Hematopoietic multipotent progenitor cell treated with erythropoietin and hydrocortisone succinate and interleukin-3 and kit ligand, for 15 days (in vitro differentiated cells): ENCODE results near the gene VPS4B.
"Not testable (repeated sequence)": the region's sequence is repeated elsewhere in the genome, so short reads cannot be mapped to it uniquely, and the experiment has no call there.

Experiments
- DNase-seq: peaks from one replicate; pipeline ENCODE4 v3.0.0-alpha.2; 2015; ENCODE audit warnings: low spot score

Gene VPS4B

GRCh38 chr18:63422087-63422863 lies at the start of gene VPS4B:
VPS4B (minus strand) TSS chr18:63422476; CDS start chr18:63422259, 217 bp downstream.
- peak; percentile 98 for DNase-seq

GRCh38 chr18:63470751-63471150 lies 48.5 kb upstream of the VPS4B start:
- no peak for DNase-seq

DNA sequence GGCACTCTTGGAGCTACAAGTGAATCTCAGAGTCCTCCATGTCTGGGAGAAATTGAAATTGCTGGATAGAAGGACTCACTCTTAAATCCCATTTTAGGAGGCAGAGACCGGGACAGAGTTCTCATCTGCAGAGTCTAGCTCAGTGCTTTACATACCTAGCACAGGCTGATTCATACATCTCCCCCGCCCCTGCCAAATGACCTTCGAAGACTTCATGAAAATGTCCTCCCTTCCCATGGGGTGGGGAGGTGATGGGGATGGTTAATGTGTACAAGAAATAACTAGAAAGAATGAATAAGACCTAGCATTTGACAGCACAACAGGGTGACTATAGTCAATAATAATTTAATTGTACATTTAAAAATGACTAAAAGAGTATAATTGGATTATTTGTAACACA lies 46.3 kb upstream of the VPS4B start:
- no peak for DNase-seq

GRCh38 chr18:63467699-63468098 lies 45.4 kb upstream of the VPS4B start:
- DNase-seq = no peak

- DNase-seq = no peak
Observed at GRCh38 chr18:63465059-63465458, 42.8 kb upstream of the VPS4B start.

GRCh38 chr18:63464434-63464833 lies 42.2 kb upstream of the VPS4B start:
- no peak for DNase-seq

DNA sequence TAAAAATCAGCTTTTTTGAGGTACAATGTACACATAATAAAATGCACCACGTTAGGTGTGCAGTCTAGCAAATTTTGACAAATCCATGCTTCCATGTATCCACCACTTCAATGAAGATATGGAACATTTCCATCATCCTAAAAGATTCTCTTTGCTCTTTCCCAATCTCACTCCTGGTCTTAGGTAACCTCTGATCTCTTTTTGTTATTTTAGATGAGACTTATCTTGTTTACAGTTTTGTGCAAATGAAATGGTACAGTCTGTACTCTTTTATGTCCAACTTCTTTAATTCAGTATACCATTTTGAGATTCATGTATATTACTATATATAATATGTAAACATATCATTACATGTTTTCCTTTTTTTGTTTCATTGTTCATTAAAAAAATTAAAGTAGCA lies 38.1 kb upstream of the VPS4B start:
- no peak for DNase-seq

- DNase-seq = no peak
Observed at GRCh38 chr18:63457977-63458376, 35.7 kb upstream of the VPS4B start.

GRCh38 chr18:63454497-63454896 lies 32.2 kb upstream of the VPS4B start:
- DNase-seq = no peak

DNA sequence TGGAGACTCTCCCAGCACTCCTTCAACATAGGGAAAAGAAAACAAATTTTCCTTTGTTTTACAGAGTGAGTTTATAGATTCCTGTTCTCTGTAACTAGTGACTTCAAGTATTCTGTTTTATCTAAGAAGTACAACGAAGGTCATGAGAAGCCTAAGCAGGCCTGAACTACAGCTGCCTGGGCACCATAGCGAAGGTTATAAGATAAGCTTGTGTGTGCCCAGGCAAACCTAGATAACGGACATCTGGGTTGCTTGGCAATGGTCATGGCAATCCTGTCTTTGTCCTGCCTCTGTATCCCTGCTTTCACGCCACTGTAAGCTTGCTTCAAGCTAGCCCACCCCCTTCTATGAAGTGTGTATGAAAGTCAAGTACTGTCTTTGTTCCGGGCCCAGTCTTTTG lies 30.5 kb upstream of the VPS4B start:
- not testable (repeated sequence) for DNase-seq

GRCh38 chr18:63451799-63452660 lies 29.8 kb upstream of the VPS4B start:
- DNase-seq = peak; percentile 8

DNA sequence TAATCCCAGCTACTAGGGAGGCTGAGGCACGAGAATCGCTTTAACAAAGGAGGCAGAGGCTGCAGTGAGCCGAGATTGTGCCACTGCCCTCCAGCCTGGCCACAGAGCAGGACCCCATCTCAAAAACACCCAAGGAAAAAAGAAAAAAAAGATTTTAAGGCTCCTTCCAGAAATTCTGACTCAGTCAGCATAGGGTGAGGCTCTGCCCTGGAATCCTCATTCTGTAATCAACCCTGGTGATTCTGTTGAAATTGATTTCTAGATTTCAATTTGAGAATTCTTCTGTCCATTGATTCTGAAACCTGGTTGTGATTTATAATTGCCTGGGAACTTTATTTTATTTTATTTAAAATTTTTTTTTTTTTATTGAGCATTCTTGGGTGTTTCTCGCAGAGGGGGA lies 27.1 kb upstream of the VPS4B start:
- DNase-seq = no peak

- no peak for DNase-seq
Observed at GRCh38 chr18:63447066-63447465, 24.8 kb upstream of the VPS4B start.

DNA sequence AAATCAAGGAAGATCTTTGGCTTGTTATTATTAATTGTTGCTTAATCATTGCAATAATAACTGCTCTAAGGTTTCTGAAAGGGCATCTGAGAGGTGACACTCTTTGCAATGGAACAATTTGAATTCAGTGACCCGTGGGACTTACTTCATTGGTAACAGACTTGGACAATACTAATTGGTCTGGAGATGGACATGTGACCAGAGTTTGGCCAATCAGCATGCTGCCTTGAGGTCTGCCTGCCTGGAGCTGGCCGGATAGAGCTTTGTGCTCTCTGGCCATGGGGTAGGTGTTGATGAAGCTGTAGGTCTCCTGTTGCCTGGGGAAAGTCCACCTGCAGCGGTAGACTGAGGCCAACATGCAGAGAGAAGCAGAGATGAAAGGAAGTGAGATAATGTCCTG lies 24.0 kb upstream of the VPS4B start:
- no peak for DNase-seq

- no peak for DNase-seq
Observed at GRCh38 chr18:63445037-63445436, 22.8 kb upstream of the VPS4B start.

GRCh38 chr18:63444580-63444979 lies 22.3 kb upstream of the VPS4B start:
- DNase-seq = no peak

DNA sequence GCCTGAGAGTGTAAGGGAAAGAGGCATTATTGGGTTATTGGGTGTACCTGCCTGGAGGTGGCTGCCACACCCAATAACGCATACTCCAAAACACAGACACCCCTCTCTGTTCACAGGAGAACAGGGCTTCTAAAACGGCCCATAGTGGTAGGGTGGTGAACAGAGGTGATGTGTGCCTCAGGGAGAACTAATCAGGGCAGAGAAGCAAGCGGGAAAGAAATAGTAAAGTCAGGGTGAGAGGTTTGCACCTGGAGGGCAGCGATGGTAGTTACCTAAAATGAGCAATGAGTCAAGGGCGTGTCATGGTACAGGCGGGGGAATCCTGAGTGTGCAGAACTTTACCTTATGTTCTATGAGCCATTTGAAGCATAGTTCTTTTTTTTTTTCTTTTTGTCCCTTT lies 21.6 kb upstream of the VPS4B start:
- no peak for DNase-seq

DNA sequence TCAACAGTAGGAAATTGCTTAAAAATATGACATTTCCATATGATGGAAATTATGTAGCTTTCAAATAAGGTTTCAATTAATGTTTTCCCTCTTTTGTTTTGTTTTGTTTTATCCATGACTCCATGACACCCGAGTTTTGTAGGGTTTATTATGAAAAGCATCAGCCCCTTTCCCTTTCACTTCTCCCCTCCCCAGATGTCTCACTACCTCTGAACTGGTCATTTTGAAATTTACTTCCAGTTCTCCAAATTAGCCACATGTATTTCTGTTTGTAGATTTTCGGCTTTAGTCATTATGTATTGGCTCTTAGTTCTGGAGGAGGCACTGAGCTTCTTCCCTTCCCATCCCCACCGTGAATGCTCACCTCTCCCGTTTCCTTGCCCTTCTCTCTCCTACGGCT lies 18.6 kb upstream of the VPS4B start:
- no peak for DNase-seq

DNA sequence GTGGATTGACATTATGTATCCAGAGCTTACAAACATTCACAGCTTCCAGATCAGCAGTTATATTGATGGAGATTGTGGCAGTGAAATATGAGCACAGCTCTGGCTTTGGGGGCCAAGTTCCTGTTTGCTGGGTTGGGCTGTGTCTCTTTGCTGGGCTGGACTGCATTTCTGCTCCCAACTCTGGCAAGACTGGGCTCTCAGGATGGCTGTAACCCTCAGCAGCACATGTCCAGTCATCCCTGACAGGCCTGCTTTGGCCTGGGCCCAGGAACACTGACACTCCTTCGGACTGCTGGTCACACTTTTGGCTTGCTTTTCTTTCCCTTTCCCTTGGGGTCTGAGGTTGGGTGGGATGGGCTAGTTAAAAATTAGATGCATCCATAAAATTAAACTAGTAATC lies 17.9 kb upstream of the VPS4B start:
- DNase-seq = no peak

GRCh38 chr18:63439334-63439733 lies 17.1 kb upstream of the VPS4B start:
- DNase-seq = peak; percentile 66

- no peak for DNase-seq
Observed at GRCh38 chr18:63438181-63438580, 15.9 kb upstream of the VPS4B start.

DNA sequence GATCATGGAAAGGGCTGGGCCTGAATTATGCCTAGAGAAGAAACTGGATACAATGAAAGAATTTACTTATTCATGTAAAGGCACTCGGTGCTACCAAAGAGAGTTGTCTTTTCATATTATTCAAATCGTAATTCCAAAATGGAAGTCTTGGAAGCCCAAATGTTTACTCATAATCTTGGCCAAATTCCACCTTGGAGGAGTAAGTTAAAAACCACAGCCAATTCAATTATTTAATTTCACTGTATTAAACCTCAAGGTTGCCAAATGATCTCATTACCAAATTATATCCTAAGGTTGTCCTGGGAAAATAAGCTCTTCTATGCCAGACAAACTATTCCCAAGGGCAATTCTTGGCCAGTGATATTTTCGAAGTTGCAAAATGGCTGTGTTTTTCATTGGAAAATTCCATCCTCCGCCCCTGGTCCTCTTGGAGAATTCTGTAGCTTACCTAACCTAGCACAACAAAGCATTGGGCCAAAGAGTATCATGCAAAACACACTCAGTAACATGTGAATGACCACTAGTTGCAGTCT lies 11.1 kb upstream of the VPS4B start:
- no peak for DNase-seq

- DNase-seq = no peak
Observed at GRCh38 chr18:63431180-63431579, 8.9 kb upstream of the VPS4B start.
